ENCODE measurements around the gene GATAD2A.
"Not testable (repeated sequence)": the region's sequence is repeated elsewhere in the genome, so short reads cannot be mapped to it uniquely, and the experiment has no call there.

GATAD2A gene

DNA sequence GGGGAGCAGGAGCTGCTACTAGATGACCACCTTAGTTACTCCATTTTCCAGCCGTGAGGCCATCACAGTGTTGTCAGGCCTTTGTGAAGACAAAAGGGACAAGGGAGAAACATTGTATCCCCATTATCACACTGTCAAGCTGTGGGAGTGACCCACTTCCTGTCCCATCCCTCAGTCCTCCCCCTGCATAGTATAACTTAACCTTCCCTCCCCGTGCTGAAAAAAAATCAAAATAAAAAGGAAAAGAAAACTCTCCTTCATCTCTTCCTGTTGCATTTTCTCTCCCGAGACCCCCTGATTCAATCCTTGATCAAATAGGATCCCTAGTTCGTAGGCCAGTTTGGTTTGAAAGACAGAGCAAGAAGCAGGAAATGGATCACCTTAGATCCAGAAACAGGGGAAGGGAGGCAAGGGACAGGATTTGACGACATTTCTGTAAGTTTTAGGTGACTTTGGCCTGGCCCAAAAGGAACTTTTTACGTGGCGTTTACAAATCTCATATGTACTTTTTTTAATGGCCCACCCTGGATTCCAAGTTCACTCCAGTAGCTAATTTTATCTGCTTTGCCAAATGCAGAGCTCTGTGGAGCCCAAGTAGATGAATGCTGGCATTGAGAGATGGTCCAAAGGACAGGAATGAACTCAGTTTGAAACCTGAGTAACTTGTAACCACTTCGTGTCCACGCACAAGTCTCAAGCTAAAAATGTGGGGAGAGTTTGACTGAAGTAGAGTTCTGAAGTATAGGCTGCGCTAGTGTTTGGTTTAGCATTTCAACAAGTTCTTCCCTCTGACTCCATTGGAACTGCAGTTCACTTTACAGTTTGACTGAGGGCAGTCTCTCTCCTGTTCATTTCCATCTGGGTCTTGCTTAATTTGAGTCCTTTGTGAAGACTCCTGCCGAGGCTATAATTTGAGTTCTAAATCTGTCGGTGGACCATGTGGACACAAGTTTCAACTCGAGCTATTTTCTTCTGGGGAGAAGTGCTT lies 16.6 kb upstream of the GATAD2A start:
- DNase-seq (ENCODE audit: low read depth in 2 of 2) = no peak

DNA sequence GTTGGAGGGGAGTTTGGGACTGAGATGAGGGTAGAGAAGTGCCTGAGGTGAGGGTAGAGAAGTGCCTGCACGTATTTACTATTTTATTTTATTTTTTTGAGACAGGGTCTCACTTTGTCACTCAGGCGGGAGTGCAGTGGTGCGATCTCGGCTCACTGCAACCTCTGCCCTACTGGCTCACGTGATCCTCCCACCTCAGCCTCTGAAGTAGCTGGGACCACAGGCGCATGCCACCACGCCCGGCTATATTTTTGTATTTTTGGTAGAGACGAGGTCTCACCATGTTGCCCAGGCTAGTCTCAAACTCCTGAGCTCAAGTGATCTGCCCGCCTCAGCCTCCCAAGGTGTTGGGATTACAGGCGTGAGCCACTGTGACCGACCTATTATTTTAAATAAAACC lies 15.8 kb upstream of the GATAD2A start:
- DNase-seq (ENCODE audit: low read depth in 2 of 2) = not testable (repeated sequence)

DNA sequence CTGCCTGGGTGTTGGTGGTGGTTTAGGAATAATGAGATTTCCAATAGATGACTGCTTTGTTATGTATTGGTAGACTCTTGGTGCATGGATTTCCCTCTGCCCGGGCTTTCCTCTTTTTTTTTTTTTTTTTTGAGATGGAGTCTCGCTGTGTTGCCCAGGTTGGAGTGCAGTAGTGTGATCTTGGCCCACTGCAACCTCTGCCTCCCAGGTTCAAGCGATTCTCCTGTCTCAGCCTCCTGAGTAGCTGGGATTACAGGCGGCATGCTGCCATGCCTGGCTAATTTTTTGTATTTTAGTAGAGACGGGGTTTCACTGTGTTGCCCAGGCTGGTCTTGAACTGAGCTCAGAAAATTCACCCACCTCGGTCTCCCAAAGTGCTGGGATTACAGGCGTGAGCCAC lies 11.1 kb upstream of the GATAD2A start:
- not testable (repeated sequence) for DNase-seq (ENCODE audit: low read depth in 2 of 2)

- DNase-seq (ENCODE audit: low read depth in 2 of 2) = no peak
These were observed 5.6 kb upstream of the GATAD2A start for GRCh38 chr19:19399733-19400433.

DNA sequence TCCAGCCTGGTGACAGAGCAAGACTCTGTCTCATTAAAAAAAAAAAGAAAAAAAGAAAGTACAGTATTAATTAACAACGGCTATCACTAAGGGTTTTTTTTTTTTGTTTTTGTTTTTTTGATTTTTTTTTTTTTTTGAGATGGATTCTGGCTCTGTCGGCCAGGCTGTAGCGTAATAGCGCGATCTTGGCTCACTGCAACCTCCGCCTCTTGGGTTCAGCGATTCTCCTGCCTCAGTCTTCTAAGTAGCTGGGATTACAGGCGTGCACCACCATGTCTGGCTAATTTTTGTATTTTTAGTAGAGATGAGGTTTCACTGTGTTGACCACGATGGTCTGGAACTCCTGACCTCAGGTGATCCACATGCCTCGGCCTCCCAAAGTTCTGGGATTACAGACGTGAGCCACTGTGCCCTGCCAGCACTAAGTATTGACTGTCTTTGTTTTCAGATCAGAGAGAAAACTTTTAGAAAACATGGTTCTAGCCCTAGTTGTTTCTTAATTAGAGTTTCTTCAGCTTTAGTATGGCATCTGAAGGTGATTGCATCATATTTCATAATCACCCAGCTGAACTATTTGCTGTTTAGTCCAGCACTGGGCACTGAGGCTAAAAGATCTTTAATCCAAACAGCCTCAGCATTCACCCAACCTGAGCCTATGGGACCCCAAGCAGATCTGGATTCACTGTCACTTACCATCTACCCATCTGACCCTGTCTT lies 2.7 kb upstream of the GATAD2A start:
- no peak for DNase-seq (ENCODE audit: low read depth in 2 of 2)

GRCh38 chr19:19403373-19403901 lies 2.0 kb upstream of the GATAD2A start:
- DNase-seq (ENCODE audit: low read depth in 2 of 2) = no peak

DNA sequence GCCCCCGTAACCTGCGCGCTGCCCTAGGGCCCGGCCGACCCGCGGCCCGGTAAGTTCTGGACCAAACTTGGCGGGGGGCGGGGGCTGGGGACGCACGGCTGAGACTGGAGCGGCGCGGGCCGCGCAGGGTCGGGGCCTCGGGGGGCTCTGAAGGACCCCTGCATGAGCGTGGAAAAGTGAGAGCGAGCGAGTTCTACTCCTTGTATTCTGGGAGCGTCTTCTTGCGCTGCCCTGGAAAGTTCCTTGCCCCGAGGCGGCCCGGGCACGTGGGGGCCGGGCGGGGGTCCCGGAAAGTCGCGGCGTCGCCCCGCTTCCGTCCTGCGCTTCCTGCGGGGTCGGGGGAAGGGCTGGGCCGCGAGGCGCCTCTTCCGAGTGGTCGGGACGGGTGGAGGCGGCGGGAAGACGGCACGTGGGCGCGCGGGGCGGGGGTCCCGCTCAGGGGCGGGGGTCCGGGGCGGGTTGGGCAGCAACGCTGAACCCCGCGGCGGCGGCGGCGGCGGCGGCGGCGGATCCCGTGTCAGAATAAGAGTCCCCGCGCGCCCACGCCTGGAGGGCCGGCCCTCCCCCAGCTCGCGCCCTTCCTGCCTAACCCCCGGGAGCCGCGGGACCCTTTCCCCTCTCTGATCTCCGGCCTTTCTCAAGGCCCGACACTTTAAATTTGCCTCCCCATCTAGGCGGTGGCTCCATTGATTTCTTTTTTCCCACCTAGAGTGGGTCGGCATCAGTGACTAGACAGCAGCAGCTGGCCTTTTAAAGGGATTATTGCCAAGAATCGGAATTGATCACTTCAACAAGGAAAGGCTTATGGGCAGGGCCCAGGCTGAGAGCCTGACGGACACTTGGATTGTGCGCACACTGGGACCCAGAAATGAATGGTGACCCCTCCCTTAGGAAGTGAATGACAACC lies 749 bp downstream of the GATAD2A start:
- no peak for DNase-seq (ENCODE audit: low read depth in 2 of 2)

- no peak for DNase-seq (ENCODE audit: low read depth in 2 of 2)
These were observed 1.6 kb downstream of the GATAD2A start for GRCh38 chr19:19406878-19407632.

DNA sequence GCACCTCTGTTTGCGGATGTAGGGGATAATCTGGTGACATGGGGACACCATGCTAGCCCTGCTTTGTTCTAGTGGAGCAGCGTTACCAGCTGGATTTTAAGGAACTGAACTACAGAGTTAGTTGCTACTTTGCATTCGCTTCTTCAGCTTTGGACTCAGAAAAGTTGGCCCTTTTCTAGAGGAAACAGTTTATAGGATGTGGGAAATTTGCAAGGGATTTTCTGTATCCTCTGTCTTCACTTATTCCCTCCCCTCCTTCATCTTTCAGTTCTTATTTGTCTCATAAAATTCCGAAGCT lies 2.1 kb downstream of the GATAD2A start:
- no peak for DNase-seq (ENCODE audit: low read depth in 2 of 2)

GRCh38 chr19:19409205-19409604 lies 3.7 kb downstream of the GATAD2A start:
- no peak for DNase-seq (ENCODE audit: low read depth in 2 of 2)

DNA sequence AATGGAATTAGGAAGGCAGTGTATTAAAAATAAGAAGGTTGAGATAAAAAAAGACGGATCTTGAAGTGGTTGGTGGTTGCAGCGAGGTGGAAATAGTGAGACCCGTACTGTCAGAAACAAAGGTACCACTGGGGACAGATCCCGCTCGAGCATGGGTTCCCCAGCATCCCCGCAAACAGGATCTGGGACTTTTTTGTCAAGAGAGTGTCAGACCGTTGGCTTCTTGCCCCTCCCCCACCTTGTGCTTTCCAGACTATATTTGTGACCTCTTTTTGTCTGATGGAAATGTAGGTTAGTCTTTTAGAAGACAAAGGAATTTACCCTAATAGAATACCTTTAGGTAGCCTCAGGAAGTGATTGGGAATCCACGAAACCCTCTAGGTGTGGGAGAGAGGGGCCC lies 4.2 kb downstream of the GATAD2A start:
- DNase-seq (ENCODE audit: low read depth in 2 of 2) = no peak

- no peak for DNase-seq (ENCODE audit: low read depth in 2 of 2)
These were observed 5.4 kb downstream of the GATAD2A start for GRCh38 chr19:19410553-19411550.

DNA sequence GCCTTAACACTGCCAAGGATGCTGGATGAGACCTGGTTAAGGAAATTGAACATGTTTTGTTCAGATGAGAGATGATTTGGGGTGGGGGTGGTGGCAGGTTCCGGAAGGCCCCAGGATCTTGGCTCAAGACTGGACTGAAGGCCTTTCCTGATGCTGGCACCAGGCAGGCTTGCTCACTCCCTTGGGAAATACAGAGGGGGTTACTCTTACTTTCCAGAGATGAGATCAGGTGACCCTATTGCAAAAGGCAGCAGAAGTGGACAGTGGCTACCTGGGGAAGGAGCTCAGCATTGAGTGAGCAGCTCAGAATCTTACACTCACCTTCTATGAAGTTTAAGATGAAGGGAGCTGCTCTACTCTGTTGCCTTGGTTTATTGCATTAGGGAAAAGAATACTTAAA lies 10.8 kb downstream of the GATAD2A start:
- DNase-seq (ENCODE audit: low read depth in 2 of 2) = no peak

GRCh38 chr19:19417046-19417445 lies 11.6 kb downstream of the GATAD2A start:
- DNase-seq (ENCODE audit: low read depth in 2 of 2) = no peak

DNA sequence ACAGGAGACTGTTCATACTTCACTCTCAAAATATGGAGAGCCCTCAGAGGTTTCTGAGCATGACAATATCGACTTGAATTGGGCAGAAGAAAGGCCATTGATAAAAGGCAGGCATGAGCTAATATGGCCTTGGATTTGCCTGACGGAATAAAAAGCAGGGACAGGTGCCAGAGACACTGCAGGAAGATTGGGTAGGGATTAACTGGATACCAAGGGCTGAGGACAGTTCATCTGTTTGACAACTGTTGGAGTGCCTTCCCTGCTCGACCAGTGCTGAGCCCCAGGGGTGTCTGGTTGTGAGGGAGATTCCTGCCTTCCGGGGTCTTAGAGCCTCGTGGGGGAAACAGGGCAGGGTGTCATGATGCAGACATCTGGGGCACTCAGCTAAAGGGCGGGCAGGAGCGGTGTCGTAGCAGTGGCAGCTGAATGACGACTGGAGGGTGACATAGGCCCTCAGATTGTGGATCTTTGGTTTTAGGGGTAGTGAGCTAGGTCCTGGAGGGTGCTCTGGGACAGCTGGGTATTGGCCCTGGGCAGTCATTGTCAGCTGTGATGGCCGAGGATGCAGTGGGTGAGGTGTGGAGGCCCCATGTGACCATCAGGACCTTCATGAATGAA lies 12.3 kb downstream of the GATAD2A start:
- no peak for DNase-seq (ENCODE audit: low read depth in 2 of 2)

- no peak for DNase-seq (ENCODE audit: low read depth in 2 of 2)
These were observed 13.2 kb downstream of the GATAD2A start for GRCh38 chr19:19418555-19419260.

- DNase-seq (ENCODE audit: low read depth in 2 of 2) = peak in 1 of 2 donors; percentile 28
These were observed 15.3 kb downstream of the GATAD2A start for GRCh38 chr19:19420570-19421298.
